Posterior cingulate gyrus (tissue), 11 donors: ENCODE measurements around the gene TNIP3.
"Not testable (repeated sequence)": the region's sequence is repeated elsewhere in the genome, so short reads cannot be mapped to it uniquely, and the experiment has no call there.

Experiments used
- DNase-seq, 10 donors: peaks; one replicate each; pipeline versions ENCODE4 v3.0.0 to v3.0.0-alpha.2; 2020 to 2021; ENCODE audit warnings: mixed read lengths in 3 of 10
- intact Hi-C: fragments of 100-400 bp; cut with DNase I; formaldehyde crosslinking; loops from one replicate; pipeline ENCODE4 v1.15.1; 2023

TNIP3 gene, protein sequence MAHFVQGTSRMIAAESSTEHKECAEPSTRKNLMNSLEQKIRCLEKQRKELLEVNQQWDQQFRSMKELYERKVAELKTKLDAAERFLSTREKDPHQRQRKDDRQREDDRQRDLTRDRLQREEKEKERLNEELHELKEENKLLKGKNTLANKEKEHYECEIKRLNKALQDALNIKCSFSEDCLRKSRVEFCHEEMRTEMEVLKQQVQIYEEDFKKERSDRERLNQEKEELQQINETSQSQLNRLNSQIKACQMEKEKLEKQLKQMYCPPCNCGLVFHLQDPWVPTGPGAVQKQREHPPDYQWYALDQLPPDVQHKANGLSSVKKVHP

DNA sequence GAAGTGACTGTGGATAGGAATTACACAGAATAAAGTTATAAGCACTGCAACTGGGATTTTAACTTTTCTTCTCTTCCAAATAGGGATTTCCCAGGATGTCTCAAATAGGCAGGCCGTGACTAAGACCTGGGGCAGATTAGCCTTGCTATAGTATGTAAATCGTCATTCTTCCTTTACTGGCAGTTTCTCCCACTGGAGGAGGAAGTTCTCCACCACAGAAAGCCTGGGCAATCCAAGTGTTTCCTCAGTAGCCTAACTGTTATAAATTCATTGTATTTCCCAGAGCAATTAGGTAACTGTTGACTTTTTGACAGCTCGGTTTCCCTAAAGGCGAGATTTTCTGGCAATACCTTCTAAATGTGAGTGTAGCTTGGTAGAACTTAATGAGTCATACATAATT is at the start of gene TNIP3:
Gene TNIP3, minus strand, starts transcription at position 31 of the 400 bp plus-strand sequence. CDS start 196 bp downstream, outside the sequence.
- intact Hi-C loops: no loop called here
- no peak for DNase-seq

DNA sequence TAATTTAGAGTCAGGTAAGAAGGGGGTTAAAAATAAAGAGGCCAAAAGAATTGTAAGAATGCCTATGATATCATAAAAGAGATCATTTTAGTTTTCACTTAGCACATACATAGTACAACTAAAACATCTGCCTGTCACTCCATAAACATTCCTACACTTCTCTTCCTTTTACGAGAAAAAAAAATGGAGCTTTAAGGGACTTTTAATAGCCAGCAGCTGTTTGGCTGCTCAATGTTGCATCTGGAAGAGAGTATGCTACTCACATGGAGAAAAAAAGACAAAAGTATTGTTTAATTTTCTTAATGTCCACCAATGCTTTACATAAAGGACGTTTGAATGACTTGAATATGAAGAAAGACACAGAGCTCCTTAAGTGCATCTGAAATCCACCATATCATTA is 48.7 kb upstream of the TNIP3 start:
- DNase-seq: no peak
- intact Hi-C loops: no loop called here

DNA sequence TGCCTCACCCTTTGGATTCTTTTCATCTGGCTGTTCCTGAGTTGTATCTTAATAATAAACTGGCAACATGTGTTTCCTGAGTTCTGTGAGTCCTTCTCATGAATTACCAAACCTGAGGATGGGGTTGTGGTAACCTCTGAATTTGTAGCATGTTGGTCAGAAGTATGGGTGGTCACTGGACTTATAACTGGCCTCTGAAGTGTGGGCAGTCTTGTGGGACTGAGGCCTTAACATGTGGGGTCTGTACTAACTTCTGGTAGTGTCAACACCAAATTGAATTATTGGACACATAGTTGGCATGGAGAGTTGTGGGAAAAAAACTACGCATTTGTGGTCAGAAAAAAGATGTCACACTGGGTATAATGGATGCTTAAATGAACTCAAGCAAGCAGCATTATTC is 45.0 kb upstream of the TNIP3 start:
- no peak for DNase-seq
- intact Hi-C loops: no loop called here

DNA sequence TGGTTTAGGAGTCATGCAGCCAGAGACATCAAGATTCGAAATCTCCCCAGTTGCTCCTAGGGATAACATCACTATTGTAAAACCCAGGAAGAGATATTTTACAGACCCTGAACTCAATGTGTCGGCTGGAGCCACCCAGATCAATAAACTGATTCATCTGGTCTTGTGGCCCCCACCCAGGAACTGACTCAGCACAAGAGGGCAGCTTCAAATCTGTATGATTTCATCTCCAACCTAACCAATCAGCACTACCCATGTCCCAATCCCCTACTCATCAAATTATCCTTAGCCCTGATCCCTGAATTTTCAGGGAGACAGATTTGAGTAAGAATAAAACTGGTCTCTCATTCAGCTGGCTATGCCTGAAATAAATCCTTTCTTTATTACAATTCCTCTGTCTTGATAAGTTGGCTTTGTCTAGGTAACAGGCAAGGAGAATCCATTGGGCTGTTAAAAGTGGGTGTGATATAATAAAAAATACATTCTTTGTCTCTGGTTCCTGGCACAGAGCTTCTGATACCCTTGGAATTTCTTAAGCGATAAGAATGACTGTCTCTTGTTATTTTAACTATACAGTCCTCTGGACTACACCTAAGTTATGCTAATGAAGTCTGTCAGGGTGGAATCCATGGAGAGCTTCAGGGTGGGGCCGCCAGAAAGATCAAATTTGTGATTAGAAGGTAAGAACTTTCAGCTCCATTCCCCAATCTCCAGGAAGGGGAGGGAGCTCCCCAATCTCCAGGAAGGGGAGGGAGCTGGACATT is 44.3 kb upstream of the TNIP3 start:
- DNase-seq: no peak
- intact Hi-C loops: no loop called here

DNA sequence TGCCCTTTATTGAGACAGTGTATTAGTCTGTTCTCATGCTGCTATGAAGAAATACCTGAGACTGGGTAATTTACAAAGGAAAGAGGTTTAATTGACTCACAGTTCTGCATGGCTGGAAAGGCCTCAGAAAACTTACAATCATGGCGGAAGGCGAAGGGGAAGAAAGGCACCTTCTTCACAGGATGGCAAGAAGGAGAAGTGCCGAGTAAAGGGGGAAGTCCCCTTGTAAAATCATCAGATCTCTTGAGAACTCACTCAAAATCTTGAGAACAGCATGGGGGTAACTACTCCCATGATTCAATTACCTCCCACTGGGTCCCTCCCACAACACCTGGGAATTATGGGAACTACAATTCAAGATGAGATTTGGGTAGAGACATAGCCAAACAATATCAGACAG is 41.7 kb upstream of the TNIP3 start:
- DNase-seq, intact Hi-C loops: not testable (repeated sequence)

DNA sequence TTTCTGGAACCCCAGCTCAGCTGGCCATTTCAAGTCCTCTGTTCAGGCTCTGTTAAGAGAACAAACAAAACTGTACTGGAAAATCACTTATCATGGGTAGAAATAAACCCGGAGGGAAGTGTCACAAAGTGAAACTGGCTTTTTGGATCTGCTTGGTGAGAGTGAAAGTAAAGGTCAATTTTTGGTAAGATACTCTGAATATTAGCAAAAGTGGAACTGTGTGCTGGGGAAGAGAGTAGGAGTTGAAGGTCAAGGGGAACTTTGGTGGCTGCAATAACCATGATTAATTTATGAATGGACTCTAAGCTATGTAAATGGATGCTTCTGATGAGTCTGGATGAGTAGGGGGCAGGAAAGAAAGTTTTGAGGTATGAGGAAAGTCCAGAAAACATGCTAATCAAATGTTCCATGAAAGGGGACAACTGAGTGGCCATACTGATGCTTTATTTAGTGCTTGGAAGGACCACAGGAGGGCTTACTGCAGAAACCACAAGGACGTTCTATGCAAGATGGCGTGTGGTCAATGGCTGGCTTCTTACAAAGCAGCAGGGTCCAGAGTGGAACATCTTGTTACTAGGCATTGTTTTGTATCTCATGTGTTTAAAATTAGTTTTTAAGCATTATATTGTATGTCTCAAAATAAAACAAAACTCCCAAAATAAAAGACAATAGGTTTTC is 36.8 kb upstream of the TNIP3 start:
- no peak for DNase-seq
- intact Hi-C loops: no loop called here

DNA sequence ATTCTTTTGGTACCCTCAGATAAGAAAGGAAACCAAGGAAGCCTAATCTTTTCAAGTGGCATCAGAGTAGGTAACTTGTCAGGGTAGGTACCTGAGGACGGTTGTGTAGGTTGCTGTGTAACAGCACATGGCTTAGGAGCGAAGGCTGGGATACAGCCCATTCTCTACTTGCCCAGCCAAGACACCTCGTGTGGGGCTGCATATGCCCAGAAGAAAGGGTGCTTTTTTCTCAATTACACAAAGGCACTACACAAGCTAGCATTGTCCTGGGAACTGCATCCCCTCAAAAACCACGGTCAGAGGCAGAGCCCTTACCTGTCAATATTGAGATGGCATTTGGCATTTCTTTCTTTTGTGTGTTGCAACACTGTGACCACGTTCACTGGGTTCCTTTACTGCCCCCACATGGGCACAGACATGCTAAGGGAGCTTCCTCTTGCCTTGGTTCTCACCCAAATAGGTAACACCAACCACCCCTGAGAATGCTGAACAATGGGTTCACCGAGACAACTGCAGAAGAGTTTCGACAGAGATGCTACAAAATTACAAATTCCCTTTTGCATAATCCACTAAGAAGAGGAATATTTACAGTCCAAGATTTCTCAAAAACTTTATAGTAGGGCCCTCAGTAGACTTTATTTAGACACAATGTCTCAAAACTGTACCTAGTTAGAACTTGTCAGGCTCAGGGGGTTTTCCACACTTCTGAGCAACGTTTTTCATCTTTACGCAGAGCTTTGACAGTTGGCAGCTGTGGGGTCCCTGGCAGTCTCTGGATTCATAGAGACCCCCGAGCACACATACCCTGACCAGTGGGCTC is 35.8 kb upstream of the TNIP3 start:
- intact Hi-C loops: no loop called here
- no peak for DNase-seq

DNA sequence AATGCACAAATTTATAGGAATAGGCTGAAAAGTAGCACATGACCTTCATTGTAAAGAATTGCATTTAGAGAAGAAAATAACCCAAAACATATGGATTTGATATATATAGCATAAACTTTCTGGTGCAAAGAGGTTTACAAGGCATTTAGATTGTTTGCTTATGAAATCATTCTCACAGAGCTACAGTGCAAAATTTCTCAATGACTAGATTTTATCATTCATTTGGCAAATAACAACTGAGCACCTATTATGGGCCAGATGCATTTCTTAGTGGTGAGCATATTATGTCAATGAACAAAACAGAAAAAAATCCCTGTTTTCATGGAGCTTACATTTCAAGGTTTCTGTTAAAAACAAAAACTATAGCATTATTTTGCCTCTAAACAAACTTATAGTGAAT is 34.1 kb upstream of the TNIP3 start:
- no peak for DNase-seq
- intact Hi-C loops: no loop called here

DNA sequence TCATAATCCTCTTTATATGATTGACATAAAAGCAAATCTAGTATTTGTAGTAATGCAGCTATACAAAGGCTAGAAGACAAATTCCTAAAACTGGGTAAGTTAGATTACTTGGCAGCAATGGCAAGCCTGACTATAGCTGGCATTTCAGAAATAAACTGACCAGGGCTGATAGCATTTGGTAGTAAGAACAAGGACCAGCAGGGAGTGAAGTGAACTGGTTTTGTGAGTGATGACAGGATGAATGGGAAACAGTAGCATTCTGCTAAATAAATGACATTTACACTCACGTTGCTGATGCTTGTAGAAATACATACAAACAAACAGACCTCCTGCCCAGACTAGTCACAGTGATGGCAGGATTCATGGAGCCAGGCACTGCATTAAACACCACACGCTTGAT is 31.5 kb upstream of the TNIP3 start:
- intact Hi-C loops: no loop called here
- DNase-seq: no peak

DNA sequence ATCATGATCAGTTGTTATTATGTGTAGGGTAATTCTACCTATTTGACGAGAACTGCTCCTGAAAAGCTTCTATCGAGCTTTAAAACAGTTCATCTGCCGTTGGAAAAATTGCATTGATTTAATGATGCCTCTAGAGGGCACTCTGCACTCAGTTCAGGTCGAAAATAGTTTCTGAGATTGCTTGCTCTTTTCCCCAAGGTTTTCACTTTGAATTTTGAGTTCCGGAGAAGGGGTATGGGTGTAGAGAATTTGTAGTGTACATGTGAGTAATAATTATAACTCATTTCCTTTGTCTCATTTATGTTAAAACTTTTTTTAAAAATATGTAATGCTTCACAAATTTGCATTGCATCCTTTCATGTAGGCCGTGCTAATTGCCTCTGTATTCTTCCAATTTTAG is 28.4 kb upstream of the TNIP3 start:
- intact Hi-C loops: loop anchor here (1.0 kb wide), 1 partner anchor 60 kb away; no protein-coding TSS in a partner anchor
- DNase-seq: no peak

DNA sequence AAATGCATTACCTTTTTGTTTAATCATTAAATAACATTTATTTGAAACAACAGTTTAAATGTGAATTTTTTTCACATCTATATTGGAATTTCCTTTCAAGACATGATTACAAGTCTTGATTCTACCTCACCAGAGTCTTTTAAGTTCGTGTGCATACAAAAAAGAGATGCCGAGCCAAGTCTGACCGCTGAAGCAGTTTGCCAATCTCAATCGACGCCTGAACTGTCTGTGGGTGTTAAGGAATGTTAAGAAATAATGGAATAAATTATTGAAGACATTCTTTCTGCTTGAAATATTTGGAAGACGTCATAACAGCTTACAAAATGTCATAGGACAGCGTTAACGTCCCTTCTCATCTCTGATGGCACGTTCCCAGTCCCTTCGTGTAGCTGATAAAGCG is 27.9 kb upstream of the TNIP3 start:
- no peak for DNase-seq
- intact Hi-C loops: loop anchor here (1.0 kb wide), 1 partner anchor 60 kb away; no protein-coding TSS in a partner anchor

DNA sequence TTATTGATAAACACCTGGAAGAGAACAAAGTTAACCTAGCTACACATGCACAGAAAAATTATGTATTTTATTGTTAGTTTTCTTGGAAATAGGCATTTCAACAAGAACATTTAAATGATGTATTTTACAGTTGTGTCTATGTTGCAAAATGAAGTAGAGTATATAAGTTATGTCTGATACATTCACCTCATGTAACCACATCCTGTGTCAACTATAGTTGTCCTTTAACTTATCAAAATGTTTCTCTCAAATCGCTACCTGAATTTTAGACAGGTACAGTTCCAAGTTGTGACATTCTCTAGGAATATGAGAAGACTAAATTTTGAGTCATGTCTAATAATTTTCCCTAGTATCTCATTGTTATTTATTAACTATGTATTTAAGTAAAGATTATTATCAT is 27.2 kb upstream of the TNIP3 start:
- DNase-seq: no peak
- intact Hi-C loops: no loop called here

DNA sequence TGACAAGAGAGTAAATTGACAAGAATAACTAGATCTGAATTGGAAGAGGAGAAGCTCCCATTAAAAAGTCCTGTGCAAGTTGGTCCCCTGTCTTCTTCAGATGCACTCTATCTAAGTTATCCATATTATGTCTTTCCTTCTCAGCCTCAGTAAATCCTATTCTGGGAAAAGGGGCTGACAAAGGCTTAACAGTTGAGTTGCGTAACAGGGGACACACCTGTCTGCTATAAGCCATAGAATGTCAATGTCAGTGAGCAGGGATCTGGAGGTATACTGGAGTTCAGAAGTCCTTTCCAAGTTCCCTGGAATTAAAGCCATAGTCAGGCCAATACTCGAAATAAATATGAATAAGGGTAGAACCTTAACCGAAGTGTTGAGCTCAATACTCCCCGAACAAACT is 26.3 kb upstream of the TNIP3 start:
- no peak for DNase-seq
- intact Hi-C loops: no loop called here

DNA sequence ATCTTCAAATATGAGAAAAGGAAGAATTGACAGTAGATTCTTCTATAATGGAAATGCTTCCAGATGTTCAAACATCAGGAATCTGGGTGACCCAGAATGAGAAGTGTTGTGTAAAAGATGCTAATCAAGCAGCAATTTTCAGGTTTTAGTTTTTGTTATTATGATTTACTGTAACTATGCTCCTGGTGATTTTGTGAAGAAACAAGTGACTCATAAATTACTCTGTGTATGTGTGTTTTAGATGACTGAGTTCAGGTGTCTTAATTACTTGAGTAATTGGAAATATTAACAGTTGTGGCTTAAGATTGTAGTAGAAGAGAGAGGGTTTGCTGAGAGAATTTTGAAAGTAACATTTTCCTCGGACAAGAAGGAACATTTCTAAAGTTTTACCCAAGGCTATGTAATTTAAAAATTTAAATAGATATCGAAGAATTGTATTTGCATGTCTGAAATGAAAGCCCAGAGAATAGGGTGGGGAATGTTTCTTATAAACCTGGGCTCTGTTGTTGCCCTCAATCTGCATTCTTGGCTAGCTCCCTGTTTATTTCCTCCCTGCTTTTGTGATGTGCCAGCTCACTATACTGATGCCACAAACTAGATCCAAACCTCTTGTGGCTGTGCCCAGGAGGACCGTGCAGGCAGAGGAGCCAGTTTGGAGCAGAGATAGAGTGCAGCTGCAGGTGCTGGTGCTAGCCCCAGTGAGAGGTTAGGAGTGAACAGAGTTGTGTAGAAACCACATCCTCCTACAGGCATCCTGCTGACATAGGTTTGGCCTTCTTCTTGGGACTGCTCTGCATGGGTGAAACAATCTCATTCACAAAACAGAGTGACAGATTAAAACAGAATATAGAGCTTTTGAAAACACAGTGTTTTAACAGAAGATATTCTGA is 25.4 kb upstream of the TNIP3 start:
- peak in 1 of 10 donors; percentile 55 for DNase-seq
- intact Hi-C loops: no loop called here

DNA sequence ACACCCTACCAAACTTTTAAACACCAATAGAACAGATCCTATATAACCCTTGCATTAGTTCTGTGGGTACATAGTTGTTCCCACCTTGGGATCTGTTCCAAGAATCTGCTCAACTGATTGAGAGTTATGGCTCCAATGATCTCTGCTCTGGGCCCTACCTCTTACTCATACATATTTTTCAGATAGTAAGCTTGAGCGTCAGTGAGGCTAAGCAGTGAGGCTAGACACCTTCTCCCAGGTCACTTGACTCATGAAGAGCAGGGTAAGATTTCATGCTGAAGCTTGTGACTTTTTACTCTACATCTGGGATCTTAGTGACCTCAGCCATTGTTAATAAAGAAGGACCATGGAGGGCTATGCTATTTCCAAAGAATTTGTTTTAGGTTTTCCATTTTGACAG is 23.1 kb upstream of the TNIP3 start:
- no peak for DNase-seq
- intact Hi-C loops: no loop called here

DNA sequence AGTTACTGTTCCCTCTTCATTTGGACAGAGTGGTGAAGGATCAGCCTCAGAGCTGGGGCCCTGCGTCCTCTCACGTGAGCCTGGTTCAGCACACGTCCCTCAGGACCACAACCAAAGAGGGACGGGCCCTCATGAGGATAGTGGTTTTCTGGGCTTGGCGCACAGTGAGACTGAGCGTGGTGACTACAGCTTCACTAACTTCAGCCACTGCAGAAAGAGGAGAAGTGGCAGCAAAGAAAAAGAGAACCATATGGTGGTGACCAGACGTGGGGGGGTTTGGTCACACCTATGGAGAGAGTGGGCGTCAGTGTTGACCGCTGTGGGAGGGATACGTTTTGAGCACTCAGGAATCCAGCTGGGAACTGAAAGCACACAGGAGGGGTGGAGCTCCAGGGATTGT is 21.8 kb upstream of the TNIP3 start:
- peak in 8 of 10 donors; percentile 18 to 86 (median 45) for DNase-seq

DNA sequence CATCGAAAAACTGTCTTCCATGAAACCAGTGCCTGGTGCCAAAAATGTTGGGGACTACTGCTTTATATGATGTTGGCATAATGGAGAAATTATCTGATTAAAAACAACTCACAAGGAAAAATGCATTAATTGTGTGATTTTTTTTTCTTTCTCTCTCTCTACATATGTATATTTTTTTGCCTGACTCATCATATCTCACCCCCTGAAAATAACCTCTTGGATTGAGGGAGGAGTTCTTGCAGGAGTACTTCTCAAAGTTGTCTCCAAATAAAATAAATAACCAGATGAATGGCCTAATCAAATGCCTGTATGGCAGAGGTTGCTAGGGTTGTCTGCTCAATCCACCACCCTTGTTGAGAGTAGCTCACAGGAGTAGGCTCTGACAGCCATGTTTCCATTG is 19.9 kb upstream of the TNIP3 start:
- intact Hi-C loops: no loop called here
- DNase-seq: no peak

More for the DNA sequence above, 21.8 kb upstream of the TNIP3 start:
- intact Hi-C loops: no loop called here

DNA sequence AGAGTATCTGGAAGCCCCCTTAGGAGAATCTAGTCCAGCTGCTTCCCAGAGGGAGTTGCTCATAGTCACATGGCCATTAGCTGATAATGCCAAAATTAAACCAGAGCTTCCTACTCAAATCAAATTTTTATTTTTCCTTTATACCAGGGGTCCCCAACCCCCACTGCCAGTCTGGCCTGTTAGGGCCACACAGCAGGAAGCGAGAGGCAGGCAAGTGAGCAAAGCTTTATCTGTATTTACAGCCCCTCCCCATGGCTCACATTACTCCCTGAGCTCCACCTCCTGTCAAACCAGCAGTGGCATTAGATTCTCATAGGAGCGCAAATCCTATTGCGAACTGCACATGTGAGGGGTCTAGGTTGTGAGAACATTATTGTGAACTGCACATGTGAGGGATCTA is 19.2 kb upstream of the TNIP3 start:
- intact Hi-C loops: no loop called here
- no peak for DNase-seq

DNA sequence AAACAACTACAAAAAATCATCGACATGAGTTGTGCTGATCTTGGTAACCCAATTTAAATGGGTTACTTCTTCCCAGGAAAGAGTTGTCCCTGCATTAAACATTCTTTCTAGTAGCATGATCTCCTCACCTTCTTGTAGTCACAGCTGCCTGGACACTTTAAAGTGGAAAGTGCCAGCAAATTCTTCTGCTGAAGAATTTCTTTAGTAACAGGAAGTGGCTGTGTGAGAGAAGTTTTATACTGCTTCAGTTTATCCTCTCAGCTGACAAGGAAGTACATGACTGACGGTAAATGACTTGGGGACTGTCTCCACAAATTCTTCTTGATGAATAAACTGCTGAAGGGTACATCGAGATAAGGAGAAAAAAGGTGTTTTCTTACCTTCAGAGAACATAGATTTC is 18.2 kb upstream of the TNIP3 start:
- intact Hi-C loops: no loop called here

DNA sequence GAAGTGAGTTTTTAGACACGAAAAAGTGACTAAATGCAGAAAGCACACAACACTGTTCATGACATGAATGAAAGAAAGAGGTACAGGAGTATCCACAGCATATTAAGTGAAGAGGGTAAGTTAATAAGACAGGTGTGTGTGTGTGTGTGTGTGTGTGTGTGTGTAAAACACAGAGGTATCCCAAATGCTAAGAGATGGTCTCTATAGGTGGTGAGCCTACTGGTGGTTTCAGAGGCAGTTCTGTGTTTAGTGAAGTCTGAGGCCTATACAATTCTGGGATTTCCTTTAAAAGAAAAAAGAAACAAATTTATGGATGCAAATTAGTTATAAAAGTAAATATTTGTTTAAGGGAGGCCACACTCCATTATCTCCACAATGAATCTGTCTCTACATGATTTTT is 17.4 kb upstream of the TNIP3 start:
- intact Hi-C loops: no loop called here
- DNase-seq: no peak

More for the DNA sequence above, 18.2 kb upstream of the TNIP3 start:
- no peak for DNase-seq
